Measurements from ENCODE around the gene TRIM14.

DNA sequence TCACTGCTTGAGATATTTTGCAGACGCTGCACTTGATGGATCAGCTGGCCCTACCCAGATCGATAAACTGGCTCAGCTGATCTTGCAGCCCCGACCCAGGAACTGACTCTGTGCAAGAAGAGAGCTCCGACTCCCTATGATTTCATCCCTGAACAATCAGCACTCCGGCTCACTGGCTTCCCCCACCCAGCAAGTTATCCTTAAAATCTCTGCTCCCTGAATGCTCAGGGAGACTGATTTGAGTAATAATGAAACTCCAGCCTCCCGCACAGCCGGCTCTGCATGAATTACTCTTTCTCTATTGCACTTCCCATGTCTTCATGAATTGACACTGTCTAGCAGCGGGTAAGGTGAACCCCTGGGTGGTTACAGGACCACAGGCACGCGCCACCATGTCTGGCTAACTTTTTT lies 79.4 kb downstream of the TRIM14 start:
- no peak for TF ChIP-seq POLR2AphosphoS5 (IDR thresholded peaks at IDR 0.05; ENCODE audit: borderline replicate concordance, low read depth, low read length)
- no peak for TF ChIP-seq EZH2 (IDR thresholded peaks at IDR 0.05)
- TF ChIP-seq FOXP2 (optimal IDR thresholded peaks at IDR 0.05; ENCODE audit: control extremely low read depth, extremely low read length, insufficient read depth): no peak
